ENCODE data around the gene PSMB3.

- TF ChIP-seq CTCF (IDR thresholded peaks at IDR 0.05 in 8 of 11, conservative IDR thresholded peaks at IDR 0.05 in 3 of 11) (no peak), POLR2AphosphoS5 (IDR thresholded peaks at IDR 0.05) (no peak)
These were observed 27.6 kb downstream of the PSMB3 start for GRCh38 chr17:38779965-38780752.

All from spleen (tissue), 7 donors.